Activated CD4-positive, alpha-beta T cell treated with anti-CD3 and anti-CD28 coated beads, Interleukin-10, Interleukin-2, amounts not matched to agents 100 ng/mL and 50 ng/mL, durations not matched to agents 16 hours and 8 hours (primary cell): ENCODE data around the gene SPPL2A.

Experiments used
- DNase-seq: peaks from one replicate; pipeline ENCODE4 v3.0.0-alpha.2; 2020

The SPPL2A gene

GRCh38 chr15:50685191-50685975, 80.1 kb downstream of the SPPL2A start:
- DNase-seq: no peak

GRCh38 chr15:50681467-50681866, 84.0 kb downstream of the SPPL2A start:
- DNase-seq: no peak

GRCh38 chr15:50676799-50677483, 88.6 kb downstream of the SPPL2A start:
- no peak for DNase-seq

GRCh38 chr15:50675535-50676144, 89.9 kb downstream of the SPPL2A start:
- DNase-seq: no peak

- DNase-seq: no peak
Observed at GRCh38 chr15:50670115-50670514, 95.4 kb downstream of the SPPL2A start.

GRCh38 chr15:50669611-50670010, 95.9 kb downstream of the SPPL2A start:
- DNase-seq: no peak

- no peak for DNase-seq
Observed at GRCh38 chr15:50665938-50666337, 99.6 kb downstream of the SPPL2A start.

- no peak for DNase-seq
Observed at GRCh38 chr15:50655555-50655954, 110.0 kb downstream of the SPPL2A start.

- no peak for DNase-seq
Observed at GRCh38 chr15:50653156-50653743, 112.3 kb downstream of the SPPL2A start.

- no peak for DNase-seq
Observed at GRCh38 chr15:50652671-50653070, 112.8 kb downstream of the SPPL2A start.
